Measurements from ENCODE around the gene DYRK1A.

DYRK1A gene

DNA sequence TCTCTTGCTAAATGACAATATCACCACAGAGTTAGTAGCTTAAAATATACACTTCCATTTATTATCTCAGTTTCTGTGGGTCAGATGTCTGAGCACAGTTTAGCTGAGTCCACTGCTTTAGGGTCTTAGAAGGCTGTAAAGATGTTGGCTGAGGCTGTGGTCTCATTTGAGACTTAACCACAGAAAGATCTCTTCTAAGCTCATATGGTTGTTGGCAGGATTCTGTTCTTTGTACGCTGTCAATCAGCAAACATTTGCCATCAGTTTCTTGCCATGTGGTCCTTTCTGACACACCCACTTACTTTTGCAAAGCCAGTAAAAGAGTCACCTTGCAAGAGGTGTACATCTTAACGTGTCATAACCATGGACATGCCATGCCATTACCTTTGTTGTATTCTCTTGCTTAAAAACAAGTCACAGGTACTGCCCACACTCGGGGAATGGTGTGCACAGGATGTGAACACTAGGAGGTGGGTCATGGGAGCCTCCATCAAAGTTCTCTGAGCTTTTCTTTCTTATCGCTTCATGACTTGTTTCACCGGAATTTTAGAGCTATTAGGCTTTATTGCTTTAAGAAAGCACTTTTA lies 18.7 kb downstream of the DYRK1A start:
- DNase-seq (ENCODE audit: low spot score) = no peak

DNA sequence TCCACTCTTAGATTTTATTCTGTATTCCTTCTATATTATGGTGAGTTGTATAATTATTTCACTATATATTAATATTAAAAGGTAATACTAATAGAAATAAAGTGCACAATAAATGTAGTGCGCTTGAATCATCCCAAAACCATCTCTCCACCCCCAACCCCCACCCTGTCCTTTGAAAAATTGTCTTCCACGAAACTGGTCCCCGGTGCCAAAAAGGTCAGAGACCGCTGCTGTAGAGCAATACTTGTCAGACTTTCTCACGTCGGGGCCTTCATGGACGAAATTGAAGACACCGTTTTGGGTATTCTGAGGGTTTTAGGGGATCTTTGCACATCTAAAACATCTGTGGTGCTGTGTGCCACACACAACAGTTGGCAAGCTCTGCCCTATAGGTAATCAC lies 19.6 kb downstream of the DYRK1A start:
- no peak for DNase-seq (ENCODE audit: low spot score)

DNA sequence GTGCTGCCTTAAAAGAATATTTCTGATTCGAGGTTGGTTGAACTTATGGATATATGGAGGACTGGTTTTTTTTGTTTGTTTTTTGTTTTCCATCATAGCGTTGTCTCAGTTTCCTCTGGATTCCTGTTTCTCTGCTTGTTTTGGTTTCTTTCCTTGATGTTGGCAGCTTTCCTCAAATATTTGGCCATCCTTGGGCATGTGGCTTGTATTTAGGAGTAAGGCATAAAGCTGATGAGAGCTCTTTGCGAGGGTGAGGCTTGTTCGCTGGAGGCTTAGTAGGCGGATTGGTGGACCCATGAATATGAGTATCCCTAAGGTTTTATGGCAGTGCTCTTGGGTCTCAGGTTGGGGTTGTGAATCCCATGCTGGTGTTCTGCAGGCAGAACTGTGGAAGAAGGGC lies 22.9 kb downstream of the DYRK1A start:
- no peak for DNase-seq (ENCODE audit: low spot score)

DNA sequence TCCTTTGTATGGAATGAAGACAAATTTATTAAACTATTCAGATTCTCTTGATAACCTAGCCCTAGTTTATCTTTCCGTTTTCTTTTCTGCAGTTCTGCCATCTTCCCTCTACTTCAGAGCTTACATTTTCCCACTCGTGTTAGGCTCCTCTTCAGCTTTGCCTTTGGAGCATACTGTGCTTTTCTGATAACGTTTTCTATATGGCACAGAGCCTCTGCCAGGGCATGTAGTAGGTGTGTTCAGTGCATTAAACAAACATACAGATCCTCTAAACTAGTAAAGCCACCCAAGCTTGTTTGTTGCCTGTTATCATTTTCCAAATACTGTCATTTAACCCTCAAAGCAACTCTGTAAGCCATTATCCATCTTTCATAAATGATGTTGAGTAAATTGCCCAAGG lies 25.1 kb downstream of the DYRK1A start:
- DNase-seq (ENCODE audit: low spot score) = no peak

DNA sequence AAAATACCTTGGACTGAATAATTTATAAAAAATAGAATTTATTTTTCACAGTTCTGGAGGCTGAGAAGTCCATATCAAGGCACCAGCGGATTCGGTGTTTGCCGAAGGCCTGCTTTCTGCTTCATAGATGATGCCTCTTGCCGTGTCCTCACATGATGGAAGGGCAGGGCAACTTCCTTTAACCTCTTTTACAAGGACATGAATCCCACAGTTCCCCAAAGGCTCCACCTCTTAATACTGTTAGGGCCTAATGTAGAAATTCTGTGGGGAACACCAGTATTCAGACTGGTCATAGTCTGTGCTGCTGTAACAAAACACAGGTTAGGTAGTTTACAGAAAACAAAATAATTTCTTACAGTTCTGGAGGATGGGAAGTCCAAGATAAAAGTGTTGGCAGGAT lies 25.9 kb downstream of the DYRK1A start:
- no peak for DNase-seq (ENCODE audit: low spot score)

DNA sequence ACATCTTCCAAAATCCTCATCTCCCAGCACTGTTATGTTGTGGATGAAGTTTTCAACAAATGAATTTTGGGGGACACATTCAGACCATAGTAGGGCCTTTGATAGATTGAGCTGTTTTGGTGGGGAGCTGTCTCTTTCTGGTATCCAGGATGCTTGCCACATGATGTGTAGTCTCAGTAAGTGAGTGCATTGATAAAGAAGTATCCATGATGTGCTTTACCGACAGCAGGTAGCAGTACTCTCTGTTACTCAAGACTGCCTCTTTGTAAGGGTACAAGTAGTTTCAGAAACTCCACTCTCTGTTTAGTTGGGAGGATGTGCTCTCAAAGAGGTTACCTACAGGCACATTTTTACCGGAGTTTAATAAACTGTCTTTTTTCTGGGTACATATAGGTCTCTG lies 26.5 kb downstream of the DYRK1A start:
- no peak for DNase-seq (ENCODE audit: low spot score)

DNA sequence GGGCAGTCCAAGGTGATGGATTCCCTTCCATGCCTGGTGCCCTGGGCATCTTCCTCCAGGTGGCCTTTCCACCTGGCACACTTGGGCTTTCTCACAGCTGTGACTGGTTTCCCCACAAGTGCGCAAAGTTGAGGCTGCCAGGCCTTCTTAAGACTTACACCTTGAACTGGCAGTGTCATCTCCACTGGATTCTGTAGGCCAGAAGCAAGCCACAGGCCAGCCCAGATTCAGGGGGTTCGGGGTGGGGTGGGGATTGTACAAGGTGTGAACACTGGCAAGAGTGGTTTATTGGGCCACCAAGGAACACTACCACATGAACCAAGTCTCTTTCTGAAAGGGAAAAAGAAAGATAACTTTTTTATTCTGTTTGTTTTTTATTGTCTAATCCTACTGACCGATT lies 27.2 kb downstream of the DYRK1A start:
- DNase-seq (ENCODE audit: low spot score) = no peak

DNA sequence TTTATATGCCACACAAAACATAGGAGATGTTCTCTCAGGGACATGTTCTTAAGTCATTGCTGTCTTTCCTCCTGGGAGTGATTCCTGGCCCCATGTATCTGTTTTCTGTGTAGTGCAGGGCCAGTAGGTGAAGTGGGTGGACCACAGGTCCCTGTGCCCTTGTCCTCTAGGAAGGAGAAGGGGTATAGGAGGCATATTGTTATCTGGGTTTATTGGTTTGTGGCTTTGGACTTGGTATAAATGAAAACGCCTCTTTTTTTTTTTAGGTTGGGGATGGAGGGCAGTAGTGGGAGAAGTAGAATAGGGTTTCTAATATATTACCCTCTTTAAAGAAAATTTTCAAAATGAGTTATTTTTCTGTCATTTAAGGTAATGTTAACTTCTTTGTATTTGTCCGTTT lies 29.4 kb downstream of the DYRK1A start:
- DNase-seq (ENCODE audit: low spot score) = no peak

DNA sequence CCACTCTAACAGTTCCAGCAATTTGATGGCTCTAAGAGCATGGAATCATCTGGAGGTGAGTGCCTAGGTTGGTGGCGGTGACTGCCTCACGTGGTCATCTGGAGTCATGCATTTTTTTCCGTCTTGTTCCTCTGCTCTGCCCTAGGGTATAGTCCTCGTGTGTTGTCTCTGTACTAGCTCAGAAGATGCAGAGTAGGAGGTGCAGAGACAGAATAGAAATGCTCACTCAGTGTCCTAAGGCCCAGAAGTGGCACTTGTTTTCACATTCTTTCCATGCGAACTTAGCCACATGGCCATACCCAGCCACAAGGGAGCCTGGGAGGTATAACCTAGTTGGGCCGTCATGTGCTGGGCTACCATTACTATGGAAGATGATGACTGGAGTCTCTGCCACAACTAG lies 30.3 kb downstream of the DYRK1A start:
- no peak for DNase-seq (ENCODE audit: low spot score)

DNA sequence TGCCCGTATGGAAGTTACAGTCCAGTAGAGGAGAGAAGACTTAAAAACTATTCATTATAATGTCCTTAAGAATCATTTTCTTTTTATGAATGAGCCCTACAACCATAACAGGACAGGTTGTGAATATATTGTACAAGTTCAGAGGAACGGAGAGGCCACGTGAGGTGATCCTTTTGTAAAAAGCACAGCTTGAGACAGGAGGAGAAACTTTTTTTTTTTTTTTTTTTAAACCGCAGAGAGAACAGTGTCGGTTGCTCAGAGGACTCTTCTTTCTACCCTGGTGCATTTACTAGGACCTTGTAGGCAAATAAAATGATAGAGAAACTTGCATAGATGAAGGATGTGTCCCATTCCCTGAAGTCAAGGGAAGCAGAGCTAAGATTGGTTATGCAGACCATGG lies 32.1 kb downstream of the DYRK1A start:
- DNase-seq (ENCODE audit: low spot score) = no peak

DNA sequence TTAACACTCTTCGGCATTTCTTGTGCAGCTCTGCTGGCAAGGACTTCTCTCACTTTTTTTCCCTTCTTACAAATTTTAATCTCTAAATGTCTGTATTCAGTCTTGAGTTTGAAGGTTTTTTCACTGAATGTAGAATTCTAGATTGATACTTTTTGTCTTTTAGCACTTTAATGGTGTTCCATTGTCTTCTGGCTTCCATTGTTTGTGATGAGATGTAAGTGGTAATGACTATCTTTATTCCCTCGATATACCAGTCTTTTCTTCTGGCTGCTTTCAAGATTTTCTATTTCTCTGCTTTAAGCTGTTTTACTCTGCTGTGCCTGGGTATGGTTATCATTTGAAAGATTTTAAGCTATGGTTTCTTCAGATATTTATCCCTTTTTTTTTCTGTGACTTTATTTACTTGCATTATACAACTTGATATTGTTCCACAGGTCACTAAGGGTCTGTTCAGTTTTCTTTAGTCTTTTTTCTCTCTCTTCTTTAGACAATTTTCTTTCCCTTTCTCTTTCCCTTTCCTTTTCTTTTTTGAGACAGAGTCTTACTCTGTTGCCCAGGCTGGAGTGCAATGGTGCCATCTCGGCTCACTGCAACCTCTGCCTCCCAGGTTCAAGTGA lies 35.8 kb downstream of the DYRK1A start:
- no peak for DNase-seq (ENCODE audit: low spot score)

DNA sequence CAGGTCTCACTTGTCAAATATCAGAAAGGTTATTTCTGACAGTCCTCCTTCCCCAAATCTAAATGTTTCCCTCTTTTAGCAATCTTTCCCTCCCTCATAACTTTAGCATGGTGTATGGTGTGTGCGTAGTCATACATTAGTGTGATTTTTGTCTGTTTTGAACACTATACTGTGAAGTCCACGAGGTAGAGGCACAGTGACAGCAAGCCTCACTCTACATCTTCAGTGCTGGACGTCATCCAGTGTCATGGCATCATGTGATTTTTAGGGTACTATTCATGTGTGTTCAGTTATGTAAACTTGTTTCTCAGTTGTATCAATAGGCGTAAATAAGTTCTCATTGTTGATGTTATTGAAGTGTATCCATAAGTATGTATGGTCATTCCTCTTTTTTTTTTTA lies 39.1 kb downstream of the DYRK1A start:
- DNase-seq (ENCODE audit: low spot score) = no peak

DNA sequence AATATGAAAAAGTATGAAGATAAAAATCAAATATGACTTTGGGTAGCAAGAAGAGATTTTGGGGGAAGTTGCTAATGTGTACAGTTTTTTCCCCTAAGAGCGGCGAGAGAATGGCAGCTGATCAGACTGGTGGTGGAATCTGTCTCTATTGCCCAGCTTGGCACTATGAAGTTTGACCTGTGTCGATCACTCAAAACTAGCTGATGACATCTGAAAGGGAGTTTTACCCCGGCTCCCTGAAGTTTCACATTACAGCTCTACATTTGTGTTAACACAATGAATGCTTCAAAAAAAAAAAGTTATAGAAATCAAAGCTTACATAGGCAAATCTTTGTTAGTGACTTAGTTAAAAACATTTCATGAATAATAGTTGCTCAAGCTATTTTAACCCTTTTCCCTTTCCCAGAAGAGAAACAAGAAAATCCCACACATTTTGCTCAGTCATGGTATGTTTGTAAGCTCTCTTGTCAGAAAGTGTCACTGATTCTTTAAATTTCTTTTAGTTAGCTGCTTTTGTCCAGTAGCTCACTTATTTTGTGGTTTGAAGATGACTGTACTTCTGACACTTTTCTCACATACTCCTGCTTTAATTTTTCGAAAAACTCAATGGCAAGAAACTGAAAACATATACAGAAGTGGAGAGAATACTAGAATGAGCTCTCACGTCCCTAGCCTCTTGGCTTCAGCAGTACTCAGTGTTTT lies 41.3 kb downstream of the DYRK1A start:
- DNase-seq (ENCODE audit: low spot score) = no peak

DNA sequence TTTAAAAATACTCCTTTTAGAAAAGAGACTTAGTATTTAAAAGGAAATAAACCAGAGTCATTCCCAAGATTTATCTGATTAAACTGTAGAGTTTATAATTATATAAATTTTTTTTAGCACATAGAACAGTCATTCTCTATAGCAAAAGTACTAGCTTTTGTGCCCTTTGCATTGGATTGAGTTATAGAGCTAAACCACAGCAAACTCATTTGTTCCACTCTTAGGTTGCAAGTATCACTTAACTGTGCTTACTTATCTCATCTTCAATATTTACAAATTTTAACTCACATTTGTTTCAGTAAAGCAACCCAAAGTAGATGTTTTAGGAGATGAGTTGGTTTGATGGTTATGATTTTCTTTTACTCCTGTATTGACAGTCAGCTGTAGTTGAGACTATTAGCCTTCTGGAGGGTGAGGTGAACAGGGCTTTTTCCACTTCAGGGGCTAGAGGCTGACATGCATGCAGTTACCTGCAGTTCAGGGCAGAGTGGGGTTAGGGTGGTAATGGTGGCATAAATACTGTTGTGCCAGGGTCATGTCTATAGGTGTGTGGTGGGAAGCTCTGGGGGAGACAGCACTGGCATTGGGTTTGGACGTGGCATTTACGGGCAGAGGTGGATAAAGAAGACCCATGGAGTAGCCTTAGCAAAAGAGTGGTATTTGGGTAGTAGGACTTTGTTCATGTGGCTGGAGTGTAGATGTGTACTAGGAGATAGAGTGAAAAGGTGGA lies 42.1 kb downstream of the DYRK1A start:
- no peak for DNase-seq (ENCODE audit: low spot score)

DNA sequence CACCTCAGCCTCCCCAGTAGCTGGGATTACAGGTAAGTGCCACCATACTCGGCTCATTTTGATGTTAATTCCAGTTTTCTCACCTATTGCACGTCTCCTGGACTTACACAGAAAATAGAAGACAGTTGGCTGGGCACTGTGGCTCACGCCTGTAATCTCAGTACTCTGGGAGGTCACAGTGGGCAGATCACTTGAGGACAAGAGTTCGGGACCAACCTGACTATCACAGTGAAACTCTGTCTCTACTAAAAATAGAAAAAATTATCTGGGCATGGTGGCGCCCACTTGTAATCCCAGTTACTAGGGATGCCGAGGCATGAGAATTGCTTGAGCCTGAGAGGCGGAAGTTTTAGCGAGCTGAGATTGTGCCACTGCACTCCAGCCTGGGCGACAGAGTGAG lies 44.1 kb downstream of the DYRK1A start:
- no peak for DNase-seq (ENCODE audit: low spot score)

DNA sequence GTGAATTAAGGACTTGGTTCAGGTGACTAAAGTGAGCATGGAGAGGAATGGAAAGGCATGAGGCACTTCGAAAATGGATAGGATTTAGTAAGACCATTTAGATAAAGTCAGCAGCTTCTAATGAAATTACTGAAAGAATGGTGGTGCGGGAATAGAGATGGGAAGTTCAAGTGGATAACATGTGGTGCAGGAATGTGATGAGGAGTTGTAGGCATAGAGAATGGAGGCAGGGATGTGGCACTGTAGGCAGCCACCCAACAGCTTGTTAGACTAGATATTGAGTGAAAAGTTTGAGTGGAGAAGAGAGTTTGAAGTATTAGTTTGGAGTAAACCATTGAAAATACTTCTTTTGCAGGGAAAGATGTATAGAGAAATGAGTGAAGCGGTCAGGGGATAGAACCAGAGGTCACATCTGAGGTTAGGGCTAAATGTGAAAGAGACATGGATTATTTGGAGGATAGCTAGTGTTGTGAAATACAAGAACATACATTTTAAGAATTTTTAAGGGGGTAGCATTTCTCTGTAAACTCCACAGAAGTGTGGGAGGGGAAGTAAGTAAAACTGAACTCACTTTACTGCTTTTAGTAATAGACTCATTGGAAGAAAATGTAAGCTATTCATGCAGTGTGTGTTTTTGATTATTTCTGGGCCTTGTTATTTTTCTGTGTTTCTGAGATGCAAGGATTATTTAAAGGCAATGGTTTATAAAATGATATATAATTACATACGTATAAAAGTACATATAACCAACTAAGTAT lies 46.2 kb downstream of the DYRK1A start:
- DNase-seq (ENCODE audit: low spot score) = no peak

DNA sequence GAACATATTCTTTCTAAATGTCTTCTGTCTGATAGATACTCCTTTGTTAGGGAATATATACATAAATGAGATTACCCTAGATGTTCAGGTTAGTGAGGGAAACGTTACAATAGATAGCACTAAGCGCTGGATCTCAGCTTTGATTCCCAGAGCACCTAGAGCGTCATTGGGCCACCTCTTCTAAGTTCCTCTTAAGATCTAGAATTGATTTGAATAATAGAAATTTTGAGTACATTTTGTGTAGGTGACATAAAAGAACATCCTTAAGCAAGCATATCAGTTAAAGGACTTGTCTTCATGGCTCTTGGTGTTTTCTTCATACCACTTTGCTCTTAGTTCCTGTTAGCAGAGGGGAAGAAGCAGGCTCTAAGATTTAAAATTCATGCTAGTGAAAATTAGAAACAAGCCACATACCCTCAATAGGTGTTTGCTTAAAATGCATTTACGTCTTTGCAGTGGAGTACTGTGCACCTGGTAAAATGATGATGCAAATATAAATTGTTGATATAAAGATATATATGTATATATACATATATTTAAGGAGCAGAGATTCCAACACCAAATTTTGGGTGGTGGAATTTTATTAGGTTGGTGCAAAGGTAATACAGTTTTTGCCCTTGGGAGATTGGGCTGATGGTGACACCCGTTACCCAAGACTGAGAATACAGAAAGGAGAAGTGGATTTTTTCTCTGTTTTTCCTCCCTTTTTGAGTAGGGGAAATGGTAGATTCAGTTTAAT lies 47.1 kb downstream of the DYRK1A start:
- DNase-seq (ENCODE audit: low spot score) = no peak

DNA sequence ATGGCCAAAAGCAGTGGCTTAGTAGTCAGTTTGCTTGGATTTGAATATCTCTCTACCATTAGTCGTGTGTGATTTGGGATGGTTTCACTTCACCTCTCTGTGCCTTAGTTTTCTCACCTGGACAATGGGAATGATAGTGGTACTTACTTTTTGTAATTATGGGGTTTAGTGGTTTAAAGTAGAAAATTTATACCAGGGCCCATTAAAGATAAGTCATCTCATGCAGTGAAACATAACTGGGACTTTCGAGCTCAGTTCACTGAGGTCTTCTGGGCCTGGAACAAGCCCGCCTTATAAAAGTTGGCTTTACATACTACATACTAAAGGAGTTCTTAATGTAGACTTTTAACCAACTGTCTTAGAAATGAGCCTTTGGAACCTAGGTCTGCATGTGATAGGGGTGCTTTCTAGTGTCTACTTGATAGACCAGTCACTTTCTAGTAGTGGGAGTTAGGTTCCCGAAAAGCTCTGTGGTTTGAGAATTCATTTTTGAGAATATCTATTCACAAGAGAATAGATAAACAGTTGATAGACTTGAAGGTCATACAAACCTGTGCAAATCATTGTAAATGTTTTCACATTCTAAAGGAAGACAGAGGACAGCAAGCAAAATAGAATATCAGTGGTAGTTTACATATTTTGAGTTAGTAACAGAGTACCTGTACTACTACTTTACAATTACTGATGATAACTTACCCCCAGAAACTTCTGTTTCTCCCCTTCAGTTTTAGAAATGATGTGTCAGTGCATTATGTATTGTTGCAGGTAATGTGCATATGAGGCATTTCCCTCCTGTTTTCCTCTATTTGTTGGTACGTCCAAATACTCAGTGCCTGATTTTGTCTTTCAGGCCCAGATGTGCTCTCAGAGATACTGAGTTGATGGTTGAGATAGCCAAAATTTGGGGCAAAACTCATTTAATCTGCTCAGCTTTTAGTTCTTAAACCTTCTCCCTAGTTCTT lies 48.0 kb downstream of the DYRK1A start:
- no peak for DNase-seq (ENCODE audit: low spot score)

DNA sequence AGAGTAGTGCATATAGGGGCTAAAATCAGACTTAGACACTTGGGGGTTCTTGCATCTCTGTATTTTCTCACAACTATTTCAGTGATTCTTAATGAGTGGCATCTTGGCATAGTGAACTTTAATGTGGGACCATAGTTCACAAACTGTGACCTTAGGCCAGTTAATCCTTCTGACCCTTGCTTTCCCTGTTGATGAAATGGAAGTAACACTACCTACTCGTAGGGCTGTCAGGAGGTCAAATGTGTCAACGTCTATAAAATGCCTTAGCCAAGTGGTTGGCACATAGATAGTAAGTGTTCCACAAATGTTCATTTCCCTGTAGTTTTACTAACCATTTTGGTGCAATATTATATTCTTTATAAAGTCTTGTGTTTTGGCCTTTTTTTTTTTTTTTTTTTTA lies 49.4 kb downstream of the DYRK1A start:
- no peak for DNase-seq (ENCODE audit: low spot score)

DNA sequence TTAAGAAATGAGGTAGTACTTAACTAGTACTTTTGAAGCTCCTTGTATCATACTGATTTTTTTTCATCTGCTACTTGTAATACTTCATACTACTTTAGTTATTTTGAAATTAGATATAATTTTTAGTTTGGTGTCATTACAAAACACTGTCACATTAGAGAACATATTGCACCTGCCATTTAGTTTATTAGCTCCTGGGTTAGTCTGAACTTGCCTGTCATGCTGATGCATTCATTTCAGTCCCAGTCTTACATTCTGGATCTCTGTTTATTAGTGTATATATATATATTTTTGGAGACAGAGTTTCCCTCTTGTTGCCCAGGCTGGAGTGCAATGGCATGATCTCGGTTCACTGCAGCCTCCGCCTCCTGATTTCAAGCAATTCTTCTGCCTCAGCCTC lies 50.3 kb downstream of the DYRK1A start:
- no peak for DNase-seq (ENCODE audit: low spot score)

Measured in ecto neural progenitor cell (in vitro differentiated cells).